Measurements from ENCODE around the gene KCNQ2. TPM values are rescaled to one million over a fixed set of nuclear protein-coding genes. Genes with fewer than 3 reads are reported as not detected.
A peak's percentile ranks its signal among the peaks of the same experiment; 100 is the strongest.

KCNQ2 gene
- total RNA-seq, 1 experiment from 2014 or later: not detected

GRCh38 chr20:63458170-63459069 is 14.0 kb downstream of the KCNQ2 start:
- H3K27ac ChIP-seq: no peak overlapping the region
- CTCF ChIA-PET: interaction anchor here (0.9 kb wide), 1 partner anchor 57 kb away, joined by 3 read pairs; no protein-coding TSS in a partner anchor
- no peak overlapping the region for H3K4me3 ChIP-seq

GRCh38 chr20:63457737-63458136 is 14.7 kb downstream of the KCNQ2 start:
- no peaks in the 10 kb centered on the region for H3K79me2 ChIP-seq (ENCODE audit: low read depth)
- peak; percentile 86 to 87 for DNase-seq
- H3K27me3 ChIP-seq (ENCODE audit: insufficient read depth, low read depth): peaks cover 61% of the 10 kb centered on the region
- H3K27ac ChIP-seq: no peak overlapping the region
- POLR2A ChIA-PET (ENCODE audit: unreplicated experiment): no interaction called here
- no peaks in the 10 kb centered on the region for H3K9me3 ChIP-seq (ENCODE audit: insufficient read depth, low read depth)
- CTCF ChIA-PET: interaction anchor here (0.9 kb wide), 1 partner anchor 58 kb away, joined by 3 read pairs; no protein-coding TSS in a partner anchor
- no peaks in the 10 kb centered on the region for H3K36me3 ChIP-seq (ENCODE audit: low read depth)
- no peaks in the 10 kb centered on the region for H3K9me2 ChIP-seq (ENCODE audit: insufficient read depth)
- peak overlapping the region; percentile 35 for H3K4me2 ChIP-seq
- H3K4me3 ChIP-seq: no peak overlapping the region
- no peaks in the 10 kb centered on the region for H4K20me1 ChIP-seq (ENCODE audit: insufficient read depth)
- intact Hi-C loops (cut with micrococcal nuclease; ENCODE audit: unreplicated experiment): no loop called here
- H3F3A ChIP-seq (ENCODE audit: insufficient read depth, low read depth): peaks cover 6% of the 10 kb centered on the region; the same call in 1 of the 2 replicates
- TF ChIP-seq, protein P1, sequence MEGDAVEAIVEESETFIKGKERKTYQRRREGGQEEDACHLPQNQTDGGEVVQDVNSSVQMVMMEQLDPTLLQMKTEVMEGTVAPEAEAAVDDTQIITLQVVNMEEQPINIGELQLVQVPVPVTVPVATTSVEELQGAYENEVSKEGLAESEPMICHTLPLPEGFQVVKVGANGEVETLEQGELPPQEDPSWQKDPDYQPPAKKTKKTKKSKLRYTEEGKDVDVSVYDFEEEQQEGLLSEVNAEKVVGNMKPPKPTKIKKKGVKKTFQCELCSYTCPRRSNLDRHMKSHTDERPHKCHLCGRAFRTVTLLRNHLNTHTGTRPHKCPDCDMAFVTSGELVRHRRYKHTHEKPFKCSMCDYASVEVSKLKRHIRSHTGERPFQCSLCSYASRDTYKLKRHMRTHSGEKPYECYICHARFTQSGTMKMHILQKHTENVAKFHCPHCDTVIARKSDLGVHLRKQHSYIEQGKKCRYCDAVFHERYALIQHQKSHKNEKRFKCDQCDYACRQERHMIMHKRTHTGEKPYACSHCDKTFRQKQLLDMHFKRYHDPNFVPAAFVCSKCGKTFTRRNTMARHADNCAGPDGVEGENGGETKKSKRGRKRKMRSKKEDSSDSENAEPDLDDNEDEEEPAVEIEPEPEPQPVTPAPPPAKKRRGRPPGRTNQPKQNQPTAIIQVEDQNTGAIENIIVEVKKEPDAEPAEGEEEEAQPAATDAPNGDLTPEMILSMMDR (conservative IDR thresholded peaks at IDR 0.05): no peak
- TF ChIP-seq EZH2 (IDR thresholded peaks at IDR 0.05; ENCODE audit: low read depth): no peak
- peaks cover 12% of the 10 kb centered on the region for H3K4me1 ChIP-seq (replicated peaks; ENCODE audit: insufficient read depth)
- no TSS peak for BruUV-seq (replicated peaks)
- no peak overlapping the region for H2AFZ ChIP-seq

More at GRCh38 chr20:63458170-63459069, 14.0 kb downstream of the KCNQ2 start:
- Histone ChIP-seq H3K9me3 (ENCODE audit: insufficient read depth, low read depth) (no peaks in the 10 kb centered on the region), H3K9me2 (ENCODE audit: insufficient read depth) (no peaks in the 10 kb centered on the region), H3K36me3 (ENCODE audit: low read depth) (no peaks in the 10 kb centered on the region), H3F3A (ENCODE audit: insufficient read depth, low read depth) (peaks cover 6% of the 10 kb centered on the region; the same call in 1 of the 2 replicates), H3K4me2 (peak overlapping the region; percentile 12; the same call in 1 of the 2 replicates), H3K27me3 (ENCODE audit: insufficient read depth, low read depth) (peaks cover 62% of the 10 kb centered on the region), H4K20me1 (ENCODE audit: insufficient read depth) (no peaks in the 10 kb centered on the region), H2AFZ (no peak overlapping the region), H3K4me1 (replicated peaks; ENCODE audit: insufficient read depth) (peaks cover 12% of the 10 kb centered on the region), H3K79me2 (ENCODE audit: low read depth) (no peaks in the 10 kb centered on the region)
- BruUV-seq (replicated peaks): no TSS peak
- POLR2A ChIA-PET (ENCODE audit: unreplicated experiment): no interaction called here
- DNase-seq: no peak
- TF ChIP-seq, protein P1 (conservative IDR thresholded peaks at IDR 0.05): no peak
- no peak for TF ChIP-seq EZH2 (IDR thresholded peaks at IDR 0.05; ENCODE audit: low read depth)
- intact Hi-C loops (cut with micrococcal nuclease; ENCODE audit: unreplicated experiment): no loop called here

DNA sequence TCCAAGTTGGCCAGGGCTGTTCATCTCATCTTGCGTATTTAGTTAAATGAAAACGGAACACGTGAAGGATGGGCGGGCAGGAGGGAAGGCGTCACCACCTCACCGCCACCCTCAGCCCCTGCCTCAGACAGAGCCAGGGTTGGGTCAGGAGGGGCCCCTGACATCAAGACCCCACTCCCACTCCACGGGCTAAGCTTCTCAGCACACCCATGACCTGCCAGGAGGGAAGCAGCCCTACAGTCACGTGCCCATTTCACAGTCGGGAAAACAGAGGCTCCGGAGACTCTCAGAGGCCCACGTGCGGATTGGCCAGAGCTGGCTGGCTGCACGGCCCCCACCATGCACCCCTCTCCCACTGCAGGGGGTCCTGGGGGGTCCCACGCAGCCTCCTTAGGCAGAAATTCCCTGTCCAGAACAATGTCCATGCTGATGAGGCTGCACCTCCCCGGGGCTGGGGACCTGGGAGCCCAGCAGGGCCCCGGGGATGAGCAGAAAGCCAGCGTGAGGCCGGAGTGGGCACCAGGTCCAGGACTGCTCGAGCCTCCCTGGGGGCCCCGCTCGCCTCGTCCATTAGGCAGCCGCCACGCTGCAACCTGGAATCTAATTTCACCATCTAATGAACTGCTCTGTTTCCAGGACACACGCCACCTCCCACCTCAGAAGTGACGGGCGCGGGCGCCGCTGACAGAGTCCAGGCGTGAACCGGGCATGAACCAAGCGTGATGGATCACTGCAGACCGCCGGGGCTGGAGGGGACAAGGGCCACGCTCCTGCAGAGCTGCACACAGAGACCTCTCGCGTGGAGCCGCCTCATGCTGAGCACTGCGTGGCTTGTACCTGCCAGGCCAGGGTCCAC is 15.8 kb downstream of the KCNQ2 start:
- DNase-seq: no peak
- H3F3A ChIP-seq (ENCODE audit: insufficient read depth, low read depth): peaks cover 6% of the 10 kb centered on the region; the same call in 1 of the 2 replicates
- H3K9me2 ChIP-seq (ENCODE audit: insufficient read depth): no peaks in the 10 kb centered on the region
- H3K4me2 ChIP-seq: no peak overlapping the region
- H3K27me3 ChIP-seq (ENCODE audit: insufficient read depth, low read depth): peaks cover 63% of the 10 kb centered on the region
- intact Hi-C loops (cut with micrococcal nuclease; ENCODE audit: unreplicated experiment): no loop called here
- no peak overlapping the region for H3K4me3 ChIP-seq
- no peak overlapping the region for H2AFZ ChIP-seq
- BruUV-seq (replicated peaks): no TSS peak
- peaks cover 12% of the 10 kb centered on the region for H3K4me1 ChIP-seq (replicated peaks; ENCODE audit: insufficient read depth)
- TF ChIP-seq, protein P1 (conservative IDR thresholded peaks at IDR 0.05): no peak
- no peak for TF ChIP-seq EZH2 (IDR thresholded peaks at IDR 0.05; ENCODE audit: low read depth)
- no peak overlapping the region for H3K27ac ChIP-seq
- CTCF ChIA-PET: no interaction called here
- H3K36me3 ChIP-seq (ENCODE audit: low read depth): no peaks in the 10 kb centered on the region
- H3K79me2 ChIP-seq (ENCODE audit: low read depth): no peaks in the 10 kb centered on the region
- no peaks in the 10 kb centered on the region for H3K9me3 ChIP-seq (ENCODE audit: insufficient read depth, low read depth)
- POLR2A ChIA-PET (ENCODE audit: unreplicated experiment): no interaction called here
- H4K20me1 ChIP-seq (ENCODE audit: insufficient read depth): no peaks in the 10 kb centered on the region; the same call in 1 of the 2 replicates
